Central memory CD8-positive, alpha-beta T cell (primary cell): Measurements from ENCODE around the gene ARL14.
"Not testable (repeated sequence)": the region's sequence is repeated elsewhere in the genome, so short reads cannot be mapped to it uniquely, and the experiment has no call there.

Source experiments
- ATAC-seq: fragments of 150-1000 bp; cut with Tn5 transposase; replicated peaks from 2 replicates; pipeline ENCODE4 v1.10.0; 2022; ENCODE audit warnings: mild to moderate bottlenecking, moderate FRiP score, moderate number of reproducible peaks; ENCODE audit not compliant: poor library complexity, severe bottlenecking; ENCODE audit errors: extremely low read depth
- DNase-seq, 2 donors: peaks; one replicate each; pipeline ENCODE4 v3.0.0; 2021; ENCODE audit warnings: low spot score in 2 of 2
- H3K27ac Mint-ChIP-seq: one replicate; pipeline ENCODE4 v1.8.0; 2022; ENCODE audit warnings: low read depth, mild to moderate bottlenecking, moderate library complexity, mixed read lengths
- H3K27me3 Mint-ChIP-seq: one replicate; pipeline ENCODE4 v1.8.0; 2022; ENCODE audit warnings: mixed read lengths
- H3K36me3 Mint-ChIP-seq: one replicate; pipeline ENCODE4 v1.8.0; 2022; ENCODE audit warnings: mild to moderate bottlenecking, moderate library complexity, mixed read lengths; ENCODE audit not compliant: insufficient read depth
- H3K4me1 Mint-ChIP-seq: one replicate; pipeline ENCODE4 v1.8.0; 2022; ENCODE audit warnings: mixed read lengths
- H3K4me3 Mint-ChIP-seq: one replicate; pipeline ENCODE4 v1.8.0; 2022; ENCODE audit warnings: mild to moderate bottlenecking, moderate library complexity, mixed read lengths
- H3K9me3 Mint-ChIP-seq: one replicate; pipeline ENCODE4 v1.8.0; 2022; ENCODE audit warnings: mixed read lengths

The ARL14 gene

DNA sequence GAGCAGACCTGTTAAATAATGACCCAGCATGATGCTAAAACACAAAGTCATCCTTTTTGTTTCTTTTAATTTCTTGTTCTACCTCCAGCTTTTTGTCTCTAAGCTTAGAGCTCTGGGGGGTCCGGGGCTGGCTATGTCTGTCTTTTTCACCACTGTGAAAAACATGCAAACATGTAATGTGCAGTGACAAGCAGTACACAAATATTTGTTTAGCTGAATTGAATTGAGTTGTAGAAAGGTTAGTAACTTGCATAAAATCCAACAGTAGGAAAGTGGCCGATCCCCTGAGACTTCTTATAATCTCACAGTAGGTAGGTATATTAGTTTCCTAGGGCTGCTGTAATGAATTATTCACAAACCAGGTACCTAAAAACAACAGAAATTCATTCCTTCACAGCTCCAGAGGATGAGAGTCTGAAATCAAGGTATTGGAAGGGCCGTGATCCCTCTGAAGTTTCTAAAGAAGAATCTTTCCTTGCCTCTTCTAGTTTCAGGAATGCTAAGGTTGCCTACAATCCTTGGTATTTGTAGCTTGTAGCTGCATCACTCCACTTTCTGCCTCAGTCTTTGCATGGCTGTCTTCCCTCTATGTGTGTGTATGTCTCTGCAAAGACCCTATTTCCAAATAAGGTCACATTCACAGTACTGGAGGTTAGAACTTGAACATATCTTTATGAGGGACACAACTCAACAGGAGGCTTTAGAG, 32.7 kb downstream of the ARL14 start:
- peaks cover 74% of the 10 kb centered on the region for H3K27me3 Mint-ChIP-seq
- ATAC-seq (no peak), DNase-seq (no peak)
- H3K27ac Mint-ChIP-seq = no peak overlapping the region
- no peaks in the 10 kb centered on the region for H3K4me1 Mint-ChIP-seq
- no peak overlapping the region for H3K4me3 Mint-ChIP-seq
- H3K36me3 Mint-ChIP-seq = no peaks in the 10 kb centered on the region
- no peaks in the 10 kb centered on the region for H3K9me3 Mint-ChIP-seq

DNA sequence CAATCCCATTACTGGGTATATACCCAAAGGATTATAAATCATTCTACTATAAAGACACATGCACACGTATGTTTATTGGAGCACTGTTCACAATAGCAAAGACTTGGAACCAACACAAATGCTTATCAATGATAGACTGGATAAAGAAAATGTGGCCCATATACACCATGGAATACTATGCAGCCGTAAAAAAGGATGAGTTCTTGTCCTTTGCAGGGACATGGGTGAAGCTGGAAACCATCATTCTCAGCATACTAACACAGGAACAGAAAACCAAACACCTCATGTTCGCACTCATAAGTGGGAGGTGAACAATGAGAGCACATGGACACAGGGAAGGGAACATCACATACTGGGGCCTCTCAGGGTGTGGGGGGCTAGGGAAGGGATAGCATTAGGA, 36.2 kb downstream of the ARL14 start:
- not testable (repeated sequence) for ATAC-seq, H3K4me3 Mint-ChIP-seq, DNase-seq, H3K9me3 Mint-ChIP-seq, H3K27ac Mint-ChIP-seq, H3K36me3 Mint-ChIP-seq, H3K4me1 Mint-ChIP-seq
- H3K27me3 Mint-ChIP-seq = peaks cover 60% of the 10 kb centered on the region

DNA sequence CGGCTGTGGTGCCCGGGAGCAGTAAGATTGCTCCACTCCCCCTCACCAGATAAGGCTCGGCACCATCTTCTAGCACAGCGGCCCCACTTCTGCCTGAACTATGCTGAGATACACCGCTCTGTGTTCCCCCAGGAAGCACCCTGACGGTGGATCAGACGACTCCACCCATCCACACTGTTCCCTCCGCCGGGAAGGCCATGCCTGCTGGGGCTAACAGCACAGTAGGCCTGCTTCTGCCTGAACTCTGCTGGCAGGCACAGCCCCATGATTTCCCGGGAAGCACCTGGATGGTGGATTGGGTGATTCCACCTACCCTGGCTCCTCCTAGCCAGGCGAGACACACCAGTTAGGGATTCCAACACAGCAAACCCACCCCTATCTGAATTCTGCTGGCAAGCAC, 42.8 kb downstream of the ARL14 start:
- Mint-ChIP-seq H3K9me3 (no peaks in the 10 kb centered on the region), H3K27ac (no peak overlapping the region), H3K36me3 (no peaks in the 10 kb centered on the region), H3K27me3 (peaks cover 58% of the 10 kb centered on the region), H3K4me3 (no peak overlapping the region), H3K4me1 (no peaks in the 10 kb centered on the region)
- ATAC-seq (no peak), DNase-seq (no peak)

DNA sequence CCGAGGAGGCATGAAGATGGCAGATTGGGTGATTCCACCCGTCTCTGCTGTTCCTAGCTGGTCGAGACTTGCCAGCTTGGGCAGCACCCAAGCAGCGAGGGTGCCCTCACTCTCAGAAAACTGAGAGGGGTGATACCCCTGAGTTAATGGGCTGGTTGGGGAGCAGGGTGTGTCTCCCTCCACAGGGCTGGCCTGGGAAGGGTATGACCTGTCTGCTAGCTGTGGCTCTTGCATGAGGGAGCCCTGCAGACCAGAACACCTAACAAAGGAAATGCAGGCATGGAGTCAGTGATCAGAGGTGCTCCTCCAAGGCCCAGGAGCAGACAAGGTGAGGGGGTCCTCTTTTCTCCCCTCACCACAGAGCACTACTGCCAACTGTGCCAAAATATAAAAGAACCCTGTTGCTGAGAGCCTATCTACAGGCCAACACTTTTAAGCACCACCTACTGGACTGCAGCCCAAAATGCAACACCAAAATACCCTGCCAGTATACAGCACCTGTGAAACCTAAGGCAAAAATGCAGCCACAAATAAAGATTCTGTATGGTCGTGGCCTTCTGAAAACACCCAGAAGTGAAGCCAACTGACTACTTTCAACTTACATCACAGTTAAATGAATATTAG, 43.3 kb downstream of the ARL14 start:
- Mint-ChIP-seq H3K9me3 (no peaks in the 10 kb centered on the region), H3K4me3 (no peak overlapping the region), H3K36me3 (no peaks in the 10 kb centered on the region), H3K4me1 (no peaks in the 10 kb centered on the region), H3K27me3 (peaks cover 53% of the 10 kb centered on the region), H3K27ac (no peak overlapping the region)
- no peak for DNase-seq
- ATAC-seq = no peak

DNA sequence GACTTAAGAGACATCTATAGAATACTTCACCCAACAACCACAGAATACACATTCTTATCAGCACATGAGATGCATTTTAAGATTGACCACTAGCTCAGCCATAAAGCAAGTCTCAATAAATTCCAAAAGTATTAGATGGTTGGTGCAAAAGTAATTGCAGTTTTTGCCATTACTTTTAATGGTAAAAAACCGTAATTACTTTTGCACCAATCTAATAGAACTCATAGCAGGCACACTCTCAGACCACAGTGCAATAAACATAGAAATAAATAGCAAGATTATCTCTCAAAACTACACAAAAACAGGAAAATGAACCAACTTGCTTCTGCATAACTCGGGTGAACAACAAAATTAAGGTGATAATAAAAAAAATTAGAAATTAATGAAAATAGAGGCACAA, 45.4 kb downstream of the ARL14 start:
- no peaks in the 10 kb centered on the region for H3K9me3 Mint-ChIP-seq
- DNase-seq = no peak
- ATAC-seq = no peak
- H3K36me3 Mint-ChIP-seq = no peaks in the 10 kb centered on the region
- H3K4me1 Mint-ChIP-seq = no peaks in the 10 kb centered on the region
- no peak overlapping the region for H3K4me3 Mint-ChIP-seq
- peaks cover 40% of the 10 kb centered on the region for H3K27me3 Mint-ChIP-seq
- H3K27ac Mint-ChIP-seq = no peak overlapping the region

DNA sequence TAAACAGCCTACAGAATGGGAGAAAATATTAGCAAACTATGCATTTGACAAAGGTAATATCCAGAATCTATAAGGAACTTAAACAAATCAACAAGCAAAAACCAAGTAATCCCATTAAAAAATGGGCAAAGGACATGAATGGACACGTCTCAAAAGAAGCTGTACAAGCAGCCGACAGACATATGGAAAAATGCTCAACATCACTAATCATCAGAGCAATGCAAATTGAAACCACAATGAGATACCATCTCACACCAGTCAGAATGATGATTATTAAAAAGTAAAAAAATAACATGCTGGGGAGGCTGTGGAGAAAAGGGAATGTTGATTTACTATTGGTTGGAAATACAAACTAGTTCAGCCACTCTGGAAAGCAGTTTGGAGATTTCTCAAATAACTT, 48.4 kb downstream of the ARL14 start:
- DNase-seq = no peak
- Mint-ChIP-seq H3K4me3 (no peak overlapping the region), H3K36me3 (no peaks in the 10 kb centered on the region), H3K4me1 (no peaks in the 10 kb centered on the region), H3K9me3 (no peaks in the 10 kb centered on the region), H3K27me3 (peaks cover 38% of the 10 kb centered on the region), H3K27ac (no peak overlapping the region)
- ATAC-seq = no peak
